Daoy (cell line): ENCODE results near the gene ITIH5. TPM values are rescaled to one million over a fixed set of nuclear protein-coding genes. Genes with fewer than 3 reads are reported as not detected.

Experiments used
- DNase-seq: peaks from one replicate; pipeline ENCODE4 v3.0.0-alpha.2; 2015; ENCODE audit warnings: low read depth
- total RNA-seq: library from RNA; depleted of rRNA; stranded (reverse); fragments of >200 nt; shearing (Covaris generic); gene quantifications from 2 replicates; pipeline ENCODE4 v1.2.3, GENCODE V29; 2014

The ITIH5 gene
- total RNA-seq, 1 experiment from 2014 or later: not detected

DNA sequence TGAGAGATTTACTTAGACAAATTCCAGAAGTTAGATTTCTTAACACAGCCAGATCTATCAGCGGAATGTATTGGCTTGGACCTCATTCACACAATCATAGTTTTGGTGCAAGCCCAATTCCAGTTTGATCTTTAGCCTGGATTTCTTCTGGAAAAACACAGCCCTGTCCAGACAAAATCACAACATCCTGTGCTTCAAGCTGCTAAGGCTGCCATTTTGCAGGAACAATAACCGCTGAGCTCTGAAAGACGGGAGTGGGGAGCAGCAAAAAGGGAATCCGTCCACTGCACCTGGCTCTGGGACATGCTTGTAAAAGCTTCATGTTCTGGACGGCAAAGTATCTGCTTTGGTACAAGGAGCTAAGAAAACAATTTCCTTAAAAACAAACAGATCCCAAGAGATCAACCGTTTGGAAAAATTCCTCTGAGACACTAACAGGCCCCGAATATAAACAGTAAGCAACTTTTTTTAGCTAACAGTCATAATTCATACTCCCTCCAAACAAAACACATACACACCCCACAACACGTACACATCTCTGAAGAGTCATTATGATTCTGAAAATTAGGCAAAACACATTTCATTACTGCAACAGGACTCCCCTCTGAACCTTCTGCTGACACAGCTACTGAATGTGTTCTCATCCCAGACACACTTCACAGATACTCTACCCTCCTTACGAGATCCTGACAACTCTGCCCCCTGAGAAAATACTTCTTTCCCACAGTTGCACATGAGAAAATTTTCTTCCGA lies 32.4 kb downstream of the ITIH5 start:
- DNase-seq: no peak

DNA sequence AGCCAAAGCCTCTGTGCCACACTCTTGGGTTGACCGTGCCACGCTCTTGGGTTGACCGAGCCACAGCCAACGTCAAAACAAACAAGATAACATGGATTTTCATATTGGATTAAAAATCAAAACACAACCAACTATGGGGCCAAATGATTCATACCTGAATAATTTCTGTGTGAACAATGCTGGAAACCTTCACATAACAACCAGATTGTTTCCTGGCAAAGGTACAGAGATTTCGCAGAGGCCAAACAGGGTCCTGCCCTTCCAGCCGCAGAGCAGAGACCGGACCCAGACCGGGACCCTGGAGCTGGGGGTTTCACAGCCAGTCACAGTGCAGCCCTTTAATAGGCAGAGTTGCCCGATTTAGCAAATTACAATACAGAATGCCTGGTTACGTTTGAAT lies 40.5 kb downstream of the ITIH5 start:
- DNase-seq: peak; percentile 33

DNA sequence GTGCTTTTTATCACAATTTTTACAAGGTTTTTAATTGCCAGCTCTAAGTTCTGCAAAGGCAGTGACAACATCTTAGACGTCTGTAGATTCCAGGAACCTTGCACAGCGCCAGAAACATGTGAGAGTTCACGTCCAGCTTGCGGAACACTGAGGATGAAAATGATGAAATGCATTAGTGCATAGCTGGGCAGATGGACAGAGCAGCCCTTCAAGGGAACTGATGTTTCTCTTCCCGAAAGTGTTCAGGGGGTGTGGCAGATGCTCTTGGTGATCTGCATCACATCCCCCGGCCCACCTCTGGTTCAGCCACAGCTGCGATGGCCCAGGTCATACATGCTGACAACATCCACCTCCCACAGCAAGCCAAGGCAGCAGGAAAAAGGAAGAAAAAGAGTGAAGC lies 40.9 kb downstream of the ITIH5 start:
- DNase-seq: no peak

DNA sequence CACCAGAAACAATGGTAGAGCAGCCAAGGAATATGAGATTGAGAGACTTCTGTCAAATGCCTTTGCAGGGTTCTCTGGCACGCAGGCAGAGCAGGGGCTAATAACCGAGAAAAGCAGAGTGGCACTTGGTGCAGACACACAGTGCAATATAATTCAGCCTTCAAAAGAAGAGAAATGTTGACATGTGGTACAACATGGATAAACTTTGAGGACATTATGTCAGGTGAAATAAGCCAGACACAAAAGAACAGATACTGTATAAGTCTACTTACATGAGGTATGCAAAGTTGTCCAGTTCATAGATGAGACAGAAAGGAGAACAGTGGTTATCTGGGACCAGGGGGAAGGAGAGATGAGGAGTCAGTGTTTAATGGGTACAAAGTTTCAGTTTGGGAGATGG lies 41.8 kb downstream of the ITIH5 start:
- DNase-seq: no peak

DNA sequence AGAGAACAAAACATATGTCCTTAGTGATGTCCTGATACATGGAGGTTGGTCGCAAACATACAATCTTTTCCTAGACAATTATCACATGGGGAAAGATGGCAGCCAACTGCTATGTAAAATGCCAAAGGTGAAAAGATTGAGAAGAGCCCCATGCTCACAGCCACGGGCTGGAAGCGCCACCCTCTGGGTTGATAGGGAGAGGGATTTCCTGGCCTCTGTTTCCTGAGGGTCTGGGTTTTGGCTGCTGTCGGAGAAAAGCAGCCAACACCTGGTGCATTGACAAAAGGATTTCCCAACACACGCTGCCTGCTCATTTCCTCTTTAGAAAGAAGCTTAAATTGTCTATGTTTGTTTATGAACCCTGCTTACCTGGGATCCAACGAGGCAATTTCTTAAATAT lies 43.8 kb downstream of the ITIH5 start:
- peak; percentile 19 for DNase-seq

DNA sequence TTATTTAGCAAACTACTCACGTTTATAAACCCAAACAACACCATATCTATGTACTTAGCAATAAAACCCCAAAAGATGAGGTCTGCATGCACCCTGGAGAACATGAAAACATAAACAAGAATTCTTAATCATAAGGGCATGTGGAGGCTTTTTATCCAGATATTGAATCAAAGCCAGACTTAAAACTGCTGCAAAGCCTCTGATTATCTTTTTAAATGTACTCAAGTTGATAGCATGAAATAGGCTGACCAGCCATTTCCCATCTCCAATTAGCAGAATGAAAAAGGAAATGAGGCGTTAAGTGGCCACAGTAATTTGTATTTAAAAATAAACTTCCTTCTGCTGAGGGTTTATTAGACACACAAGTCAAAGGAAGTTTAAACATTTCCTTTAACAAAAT lies 48.3 kb downstream of the ITIH5 start:
- DNase-seq: no peak

DNA sequence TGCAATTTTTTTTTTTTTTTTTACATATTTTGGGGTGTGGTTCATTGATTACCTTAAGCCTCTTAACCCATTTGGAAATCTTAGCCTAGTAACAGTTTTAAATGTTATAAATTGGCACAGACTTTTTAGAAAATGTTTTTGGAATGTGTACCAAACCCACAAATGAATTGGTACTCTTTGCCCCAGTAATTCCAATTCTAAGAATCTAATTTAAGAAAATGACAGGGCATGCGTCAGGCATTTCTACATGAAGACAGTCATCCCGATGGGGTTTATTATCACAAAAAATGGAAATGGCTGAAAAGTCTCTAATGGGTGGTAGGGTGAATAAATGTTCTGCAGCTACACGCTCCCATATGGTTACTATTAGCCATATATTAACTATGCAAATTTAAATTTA lies 54.9 kb downstream of the ITIH5 start:
- no peak for DNase-seq

DNA sequence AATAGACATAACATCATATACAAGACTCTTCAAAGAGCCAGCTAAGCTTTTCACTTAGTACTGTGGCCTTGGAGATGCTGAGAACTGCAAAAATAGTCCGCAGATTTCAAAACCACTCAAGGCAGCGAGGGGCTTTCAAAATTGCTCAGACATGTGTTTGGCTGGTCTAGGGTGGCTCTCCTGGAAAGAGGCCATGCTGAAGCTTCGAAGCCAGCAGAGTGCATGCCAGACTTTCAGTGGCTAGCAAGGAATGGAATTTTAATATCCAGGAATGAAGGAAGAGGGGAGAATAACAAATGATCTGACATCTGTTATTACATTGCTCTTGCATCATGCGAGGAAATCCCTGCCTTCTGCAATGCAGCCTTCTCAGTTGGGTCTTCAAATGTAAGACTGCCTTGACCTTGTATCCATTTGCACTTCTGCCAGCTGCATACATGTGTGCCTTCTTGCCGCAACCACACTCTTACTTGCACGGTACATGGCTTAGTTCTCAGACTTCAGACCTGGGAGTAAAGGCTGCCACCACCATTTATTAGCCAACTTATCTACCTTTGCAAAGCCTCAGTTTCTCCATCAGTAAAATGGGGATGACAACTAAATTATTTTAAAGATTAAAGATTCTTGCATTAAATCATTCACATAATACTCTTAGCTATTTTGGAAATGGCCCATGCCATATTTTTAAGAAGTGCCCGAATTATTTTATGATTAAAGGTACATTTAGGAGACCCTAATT lies 55.9 kb downstream of the ITIH5 start:
- DNase-seq: peak; percentile 43

DNA sequence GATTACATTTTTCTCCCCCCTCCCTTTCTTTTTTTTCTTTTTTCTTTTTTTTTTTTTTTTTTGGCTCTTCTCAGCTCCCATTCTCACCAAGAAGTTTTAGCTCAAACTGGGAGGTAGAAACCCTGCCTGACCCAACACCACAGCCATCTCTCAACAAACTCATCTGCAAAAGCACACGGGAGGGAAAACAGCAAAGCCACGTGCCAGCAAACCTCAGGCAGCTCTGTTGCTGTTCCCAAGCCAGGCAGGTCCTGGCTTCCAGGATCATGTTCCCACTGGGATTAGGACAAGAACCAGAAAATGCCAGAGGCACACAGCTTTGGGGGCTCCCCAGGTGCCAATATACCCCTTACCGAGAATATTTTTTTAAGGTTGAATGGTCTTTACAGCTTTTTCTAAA lies 56.7 kb downstream of the ITIH5 start:
- DNase-seq: no peak

DNA sequence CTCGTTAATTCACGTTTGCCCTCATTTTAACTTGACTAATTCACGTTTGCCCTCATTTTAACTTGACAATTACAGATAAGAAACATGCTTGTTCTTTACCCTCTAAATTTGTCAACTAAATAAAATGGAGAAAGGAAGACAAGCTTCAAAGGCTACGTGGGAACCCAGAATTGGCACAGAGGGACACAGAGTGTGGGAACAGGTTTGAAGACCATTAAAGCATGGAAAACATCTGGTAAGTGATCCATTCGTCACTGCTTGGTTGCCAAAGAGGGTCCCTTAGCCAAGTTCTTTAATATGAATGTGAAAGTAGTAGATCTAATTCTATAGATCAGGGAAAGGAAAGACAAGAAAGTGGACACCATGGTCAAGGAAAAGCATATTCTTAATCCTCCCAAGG lies 57.2 kb downstream of the ITIH5 start:
- no peak for DNase-seq

DNA sequence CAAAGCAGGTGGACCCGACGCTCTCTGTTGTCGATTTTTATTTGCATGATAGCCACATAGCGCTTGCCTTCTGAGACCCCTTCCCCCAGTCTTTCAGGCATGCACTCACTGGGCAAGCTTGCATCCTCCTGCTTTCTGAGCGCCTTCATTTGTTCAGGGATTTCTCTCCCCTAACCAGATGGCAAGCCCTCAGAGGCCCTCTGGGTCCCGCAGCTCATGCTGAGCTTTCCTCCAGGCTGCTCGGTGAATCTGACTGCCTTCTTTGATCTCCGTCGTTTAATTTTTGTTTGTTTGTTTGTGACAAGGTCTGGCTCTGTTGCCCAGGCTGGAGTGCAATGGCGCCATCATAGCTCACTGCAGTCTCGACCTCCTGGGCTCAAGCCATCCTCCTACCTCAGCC lies 58.8 kb downstream of the ITIH5 start:
- no peak for DNase-seq

DNA sequence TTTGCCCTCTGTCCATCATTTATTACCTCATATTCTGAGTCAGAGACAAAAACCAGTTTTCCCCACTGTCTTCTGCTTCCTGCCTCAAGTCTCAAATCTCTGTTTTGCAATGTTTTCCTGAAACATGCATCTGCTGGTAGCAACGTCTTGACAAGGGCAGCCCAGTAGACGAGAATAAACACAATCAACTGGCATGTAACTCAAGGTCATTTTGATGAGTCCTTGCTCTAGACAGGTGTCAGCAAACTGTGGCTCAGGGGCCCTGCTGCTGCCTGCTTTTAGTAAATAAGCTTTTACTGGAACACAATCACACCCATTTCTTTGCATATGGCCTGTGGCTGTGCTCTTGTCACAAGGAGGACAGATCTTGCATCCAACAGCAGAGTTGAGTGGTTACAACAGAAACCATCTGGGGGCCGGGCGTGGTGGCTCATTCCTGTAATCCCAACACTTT lies 59.8 kb downstream of the ITIH5 start:
- no peak for DNase-seq

DNA sequence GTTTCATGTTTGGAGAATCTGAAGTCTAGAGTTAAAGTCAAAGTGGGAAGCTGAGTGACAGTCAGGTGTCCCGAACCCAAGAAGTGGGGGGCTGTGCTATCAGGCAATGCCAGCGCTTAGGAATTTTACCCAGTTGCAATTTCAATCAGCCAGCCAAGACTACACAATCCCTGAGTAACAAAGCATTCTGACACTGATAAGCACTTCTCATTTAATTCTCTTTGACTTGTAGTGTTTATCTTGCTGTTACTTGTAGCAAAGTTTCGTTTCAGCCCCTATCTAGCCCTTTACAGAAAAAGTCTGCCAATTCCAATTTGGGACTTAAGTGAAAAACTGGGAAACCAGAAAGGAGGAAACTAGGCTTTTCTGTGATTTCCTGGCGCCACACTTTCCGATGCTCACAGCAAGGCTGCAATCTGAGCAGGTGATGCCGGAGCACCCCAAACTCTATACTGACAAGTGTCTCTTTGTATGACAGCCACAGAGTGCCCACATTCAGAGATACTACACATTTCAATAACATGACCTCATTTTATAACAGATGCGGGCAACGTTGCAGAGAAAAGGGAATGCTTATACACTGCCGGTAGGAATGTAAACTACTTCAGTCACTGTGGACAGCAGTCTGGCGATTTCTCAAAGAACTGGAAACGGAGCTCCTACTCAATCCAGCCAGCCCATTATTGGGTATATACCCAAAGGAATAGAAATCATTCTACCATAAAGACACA lies 61.0 kb downstream of the ITIH5 start:
- peak; percentile 34 for DNase-seq

DNA sequence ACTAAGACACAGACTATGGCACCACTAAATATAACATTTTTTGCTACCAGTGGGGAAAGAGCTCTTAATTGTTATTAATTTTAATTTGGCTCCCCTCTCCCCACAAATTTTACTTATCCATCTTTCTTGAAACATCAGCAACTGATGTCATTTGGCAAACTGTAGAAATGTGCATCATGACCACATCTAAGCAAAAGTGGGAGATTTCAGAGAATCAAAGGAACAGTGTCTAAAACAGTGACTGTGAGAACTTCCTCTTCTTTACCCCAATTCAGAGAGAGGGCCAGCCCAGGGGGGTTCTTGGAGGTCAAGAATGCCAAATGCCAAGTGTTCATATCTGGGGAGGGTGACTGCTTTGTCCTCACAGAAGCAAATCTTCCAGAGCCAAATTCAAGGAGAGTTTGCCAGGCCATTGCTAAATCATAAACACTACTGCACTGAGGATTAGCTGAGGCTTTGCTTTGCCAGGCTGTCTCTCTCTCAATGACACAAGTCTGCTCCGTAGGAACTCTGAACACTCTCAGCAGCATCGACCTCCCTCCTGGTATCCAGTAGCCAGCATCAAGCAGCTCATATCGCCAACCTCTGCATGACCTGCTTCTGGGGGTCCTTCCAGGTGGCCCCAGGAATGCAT lies 65.6 kb downstream of the ITIH5 start:
- DNase-seq: no peak

DNA sequence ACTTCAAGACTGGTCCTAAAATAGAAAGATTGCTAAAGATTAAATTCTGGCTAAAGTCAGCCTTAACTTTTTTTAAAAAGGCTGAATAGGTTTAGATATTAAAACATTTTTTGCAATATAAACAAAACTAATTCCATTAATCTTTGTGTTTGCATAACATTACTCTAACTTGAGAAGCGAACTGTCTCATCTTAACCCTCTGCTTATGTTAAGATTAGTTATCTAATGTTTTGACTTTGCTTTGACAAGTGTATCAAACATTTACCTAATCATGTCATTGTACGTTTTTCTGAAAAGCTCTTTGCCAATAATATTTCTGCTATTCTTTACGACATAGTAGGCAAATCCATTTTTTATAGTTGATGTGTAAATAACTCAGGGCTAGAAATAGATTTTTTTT lies 68.0 kb downstream of the ITIH5 start:
- DNase-seq: no peak

DNA sequence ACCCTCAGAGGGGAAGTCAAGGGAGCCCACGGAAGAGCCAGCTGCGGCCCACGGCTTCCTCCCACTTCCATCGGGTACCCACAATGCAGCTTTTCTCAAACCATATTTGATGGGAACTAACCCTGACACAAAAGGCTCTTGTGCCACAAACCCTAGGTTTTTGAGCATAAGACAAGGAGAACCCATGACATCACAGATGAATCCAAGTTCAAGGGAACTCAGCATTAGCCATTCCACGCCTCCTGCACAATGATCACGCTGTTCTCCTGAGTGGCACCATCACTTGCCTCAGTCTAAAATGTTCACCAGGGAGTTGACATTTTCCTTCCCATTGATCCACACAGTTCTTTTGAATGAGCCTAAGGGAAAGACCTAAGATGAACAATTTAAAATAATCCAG lies 70.4 kb downstream of the ITIH5 start:
- DNase-seq: no peak

DNA sequence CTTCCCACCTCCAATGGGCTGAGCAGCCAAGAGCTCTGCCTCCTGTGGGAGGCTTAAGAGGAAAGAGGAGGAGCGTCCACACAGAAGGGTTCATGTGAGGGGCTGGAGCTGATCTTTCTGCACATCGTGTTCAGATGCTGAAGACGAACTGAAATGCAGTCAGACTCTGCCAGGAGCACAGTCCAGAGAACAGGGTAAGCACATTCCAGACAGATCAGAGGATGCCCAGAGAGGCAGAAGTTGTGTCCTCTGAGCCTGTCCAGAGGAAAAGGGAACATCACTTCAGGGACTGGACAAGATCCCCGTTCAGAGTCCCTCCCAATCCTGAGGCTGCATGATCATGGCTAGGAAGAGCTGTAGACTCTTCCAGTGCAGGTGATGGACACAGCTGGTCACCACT lies 72.9 kb downstream of the ITIH5 start:
- no peak for DNase-seq

DNA sequence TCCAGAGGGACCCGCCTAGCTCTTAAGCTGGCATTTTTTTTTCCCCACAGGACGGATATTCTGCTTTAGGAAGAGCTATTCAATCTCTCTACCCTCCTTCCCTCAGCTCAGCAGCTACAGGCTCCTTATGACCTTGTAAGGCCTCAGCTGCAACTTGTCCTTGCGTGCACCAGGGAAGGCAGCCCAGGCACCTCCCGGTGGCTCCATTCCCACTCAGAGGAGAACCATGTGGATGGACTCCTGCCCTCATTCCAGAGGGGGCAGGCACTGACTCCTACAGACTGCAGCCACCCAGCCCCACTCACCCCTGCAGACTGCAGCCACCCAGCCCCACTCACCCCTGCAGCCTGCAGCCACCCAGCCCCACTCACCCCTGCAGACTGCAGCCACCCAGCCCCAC lies 73.7 kb downstream of the ITIH5 start:
- no peak for DNase-seq

DNA sequence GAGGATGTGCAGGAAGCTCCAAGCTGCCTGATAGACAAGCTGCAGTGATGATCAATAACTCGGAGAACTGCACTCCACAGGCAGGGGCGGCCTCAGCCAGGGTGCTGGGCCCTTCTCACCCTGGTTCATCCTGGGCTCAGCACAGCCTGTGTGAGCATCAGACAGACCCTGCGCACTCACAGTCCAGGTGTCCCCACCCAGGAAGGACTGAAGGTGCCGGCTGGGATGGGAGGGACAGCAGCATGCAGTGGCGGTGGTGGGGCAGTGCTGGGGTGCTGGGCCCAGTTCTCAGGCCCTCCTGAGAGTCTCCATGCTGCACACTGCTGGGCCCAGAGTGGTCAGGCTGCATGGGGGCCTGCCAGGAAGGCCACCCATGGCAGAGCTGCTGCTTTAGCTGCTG lies 74.1 kb downstream of the ITIH5 start:
- DNase-seq: no peak

DNA sequence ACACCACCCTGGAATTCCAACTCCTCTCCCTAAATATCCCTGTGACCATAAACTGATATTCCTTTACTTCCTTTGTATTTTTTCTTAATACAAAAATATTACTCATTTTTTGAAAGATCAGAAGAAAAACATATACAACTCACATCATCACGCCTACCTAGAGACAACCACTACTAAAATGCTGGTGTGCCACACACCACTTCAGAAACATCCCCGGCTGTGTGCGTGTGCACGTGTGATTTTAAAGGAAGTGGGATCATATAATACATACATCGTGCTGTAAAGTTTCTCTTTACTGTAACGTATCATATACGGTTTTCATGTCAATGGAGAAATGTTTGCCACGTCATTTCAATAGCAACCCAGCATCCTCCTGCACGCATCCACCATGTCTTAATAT lies 76.5 kb downstream of the ITIH5 start:
- DNase-seq: no peak

DNA sequence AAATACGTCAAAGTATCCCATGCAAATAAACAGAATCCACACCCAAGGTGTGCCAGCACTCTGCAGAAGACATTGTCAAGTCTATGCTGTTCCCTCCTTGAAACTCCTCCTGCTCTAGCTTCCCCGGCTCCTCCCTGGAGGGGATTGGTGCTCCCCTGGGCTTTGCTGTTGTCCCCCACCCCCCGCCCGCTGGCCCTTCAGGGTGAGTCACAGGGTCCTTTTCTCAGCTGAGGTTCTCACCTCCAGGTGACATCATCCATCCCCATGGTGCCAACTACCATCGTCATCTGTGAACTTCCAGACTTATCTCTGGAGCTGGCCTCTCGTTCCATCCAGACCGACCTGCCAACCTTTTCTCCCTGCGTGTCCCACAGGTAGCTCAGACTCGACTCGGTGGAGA lies 77.0 kb downstream of the ITIH5 start:
- DNase-seq: peak; percentile 25

DNA sequence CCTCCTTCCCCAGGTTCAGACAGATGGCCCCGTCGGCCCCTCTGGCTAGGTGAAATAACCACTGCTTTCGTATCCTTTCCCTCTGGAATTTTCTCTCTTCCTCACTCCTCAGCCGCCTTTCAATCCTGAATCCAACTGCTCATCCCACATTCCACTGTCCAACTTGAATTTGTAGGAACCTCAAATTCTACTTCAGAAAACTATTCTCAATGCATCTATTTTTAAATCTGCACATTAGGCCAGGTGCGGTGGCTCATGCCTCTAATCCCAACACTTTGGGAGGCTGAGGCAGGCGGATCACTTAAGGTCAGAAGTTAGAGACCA lies 78.9 kb downstream of the ITIH5 start:
- DNase-seq: no peak
